Measurements from ENCODE around the gene GID4. TPM values are rescaled to one million over a fixed set of nuclear protein-coding genes. Genes with fewer than 3 reads are reported as not detected.

The GID4 gene
- total and polyA plus RNA-seq, 10 donors, result 3.0 to 11.5 (median 8.4) TPM

GRCh38 chr17:18101828-18102227, 62.6 kb downstream of the GID4 start:
- Histone ChIP-seq H3K9me3 (no peaks in the 10 kb centered on the region), H3K4me3 (no peak overlapping the region), H3K27me3 (replicated peaks in 1 of 7) (no peaks in the 10 kb centered on the region), H3K4me1 (peaks cover 0 to 19% (median 9%) of the 10 kb centered on the region in 6 donors), H3K36me3 (peaks cover 0 to 97% (median 71%) of the 10 kb centered on the region in 6 donors), H3K27ac (peak overlapping the region in 1 of 8 donors; percentile 27)
- WGBS, 5 donors, result 66 to 86% (median 80%) methylated on average over 6 to 9 of the region's 9 CpGs
- intact Hi-C loops (cut with DNase I; ENCODE audit: low total_unique reads), result no loop called here
- no peak for TF ChIP-seq CTCF (IDR thresholded peaks at IDR 0.05 in 8 of 11, conservative IDR thresholded peaks at IDR 0.05 in 3 of 11)
- no peak for TF ChIP-seq POLR2A (IDR thresholded peaks at IDR 0.05)
- TF ChIP-seq POLR2AphosphoS5 (IDR thresholded peaks at IDR 0.05), result peak in 1 of 3 donors; percentile 49
- DNase-seq, result no peak

GRCh38 chr17:18102640-18103039, 63.4 kb downstream of the GID4 start:
- no peak for DNase-seq
- no peak overlapping the region for H3K4me3 ChIP-seq
- peak overlapping the region in 3 of 8 donors; percentile 8 to 62 (median 33) for H3K27ac ChIP-seq
- H3K36me3 ChIP-seq, result peaks cover 0 to 97% (median 67%) of the 10 kb centered on the region in 6 donors
- no peaks in the 10 kb centered on the region for H3K27me3 ChIP-seq (replicated peaks in 1 of 7)
- intact Hi-C loops (cut with DNase I; ENCODE audit: low total_unique reads), result no loop called here
- WGBS, 5 donors, result 38 to 66% (median 60%) methylated on average over 1 to 3 of the region's 3 CpGs; no CpG with 5 or more reads in 1 of the 5 donors
- peaks cover 0 to 19% (median 9%) of the 10 kb centered on the region in 6 donors for H3K4me1 ChIP-seq
- TF ChIP-seq POLR2AphosphoS5 (IDR thresholded peaks at IDR 0.05) (peak in 2 of 3 donors; percentile 35 to 62), POLR2A (IDR thresholded peaks at IDR 0.05) (no peak)
- H3K9me3 ChIP-seq, result no peaks in the 10 kb centered on the region

- WGBS, 5 donors, result 89 to 94% (median 92%) methylated on average over 3 of the region's 3 CpGs
- Histone ChIP-seq H3K9me3 (no peaks in the 10 kb centered on the region), H3K4me3 (no peak overlapping the region), H3K4me1 (peaks cover 0 to 19% (median 9%) of the 10 kb centered on the region in 6 donors), H3K27ac (no peak overlapping the region), H3K27me3 (replicated peaks in 1 of 7) (no peaks in the 10 kb centered on the region), H3K36me3 (peaks cover 0 to 78% (median 45%) of the 10 kb centered on the region in 6 donors)
- TF ChIP-seq POLR2AphosphoS5 (IDR thresholded peaks at IDR 0.05), result no peak
- no peak for TF ChIP-seq POLR2A (IDR thresholded peaks at IDR 0.05)
- TF ChIP-seq CTCF (IDR thresholded peaks at IDR 0.05 in 8 of 11, conservative IDR thresholded peaks at IDR 0.05 in 3 of 11), result no peak
- intact Hi-C loops (cut with DNase I; ENCODE audit: low total_unique reads), result no loop called here
- DNase-seq, result peak; percentile 54
These were observed 65.8 kb downstream of the GID4 start for GRCh38 chr17:18105027-18105426.

GRCh38 chr17:18105595-18105994, 66.4 kb downstream of the GID4 start:
- 90 to 100% (median 97%) methylated on average over 2 to 6 of the region's 6 CpGs for WGBS, 5 donors

More at GRCh38 chr17:18105595-18105994, 66.4 kb downstream of the GID4 start:
- H3K27ac ChIP-seq, result no peak overlapping the region
- no peaks in the 10 kb centered on the region for H3K9me3 ChIP-seq
- H3K4me1 ChIP-seq, result peaks cover 0 to 19% (median 9%) of the 10 kb centered on the region in 6 donors
- TF ChIP-seq POLR2AphosphoS5 (IDR thresholded peaks at IDR 0.05) (no peak), CTCF (IDR thresholded peaks at IDR 0.05 in 8 of 11, conservative IDR thresholded peaks at IDR 0.05 in 3 of 11) (no peak), POLR2A (IDR thresholded peaks at IDR 0.05) (no peak)
- intact Hi-C loops (cut with DNase I; ENCODE audit: low total_unique reads), result no loop called here
- H3K36me3 ChIP-seq, result peaks cover 0 to 72% (median 40%) of the 10 kb centered on the region in 6 donors
- DNase-seq, result no peak
- H3K4me3 ChIP-seq, result no peak overlapping the region
- H3K27me3 ChIP-seq (replicated peaks in 1 of 7), result no peaks in the 10 kb centered on the region
